HepG2 (cell line): Measurements from ENCODE around the gene CCDC170. TPM values are rescaled to one million over a fixed set of nuclear protein-coding genes. Genes with fewer than 3 reads are reported as not detected.
A peak's percentile ranks its signal among the peaks of the same experiment; 100 is the strongest.

Source experiments
- ARID5B ChIP-seq: IDR thresholded peaks from 2 replicates; pipeline ENCODE4 v1.4.0; 2020; ENCODE audit warnings: mild to moderate bottlenecking, missing genetic modification reagents
- CHD4 ChIP-seq: fragments of 200-600 bp; sonication (generic); IDR thresholded peaks from 2 replicates; pipeline ENCODE4 v1.7.0; 2017; ENCODE audit warnings: mild to moderate bottlenecking, low read length, borderline replicate concordance
- EP300 ChIP-seq, 3 experiments: sonication (generic) in 1 of 3; formaldehyde crosslinking in 1 of 3; IDR thresholded peaks; 2 replicates each; pipeline versions ENCODE4 v1.5.1 to v1.6.1; 2011 to 2020; ENCODE audit warnings: low read depth in 2 of 3, low read length in 2 of 3, borderline replicate concordance in 1 of 3, improper control_type of control experiment in 1 of 3, mild to moderate bottlenecking in 1 of 3, missing genetic modification reagents in 1 of 3, moderate library complexity in 1 of 3
- HMG20B ChIP-seq: conservative IDR thresholded peaks from 2 replicates; pipeline ENCODE4 v1.6.1; 2016; ENCODE audit warnings: missing genetic modification reagents, missing compliant biosample characterization
- HMGXB4 ChIP-seq, 2 experiments: sonication (generic) in 1 of 2; formaldehyde crosslinking in 1 of 2; IDR thresholded peaks; 2 replicates each; pipeline versions ENCODE4 v1.4.0 to v1.6.1; 2018 to 2020; ENCODE audit warnings: missing genetic modification reagents in 2 of 2, borderline replicate concordance in 1 of 2, low read depth in 1 of 2, mild to moderate bottlenecking in 1 of 2, missing biosample characterization in 1 of 2
- HNRNPH1 ChIP-seq: fragments of 200-400 bp; formaldehyde crosslinking; optimal IDR thresholded peaks from 2 replicates; pipeline ENCODE3; 2017; ENCODE audit warnings: mild to moderate bottlenecking, low read depth, low read length
- IKZF4 ChIP-seq: sonication (generic); formaldehyde crosslinking; IDR thresholded peaks from 2 replicates; pipeline ENCODE4 v1.5.1; 2020; ENCODE audit warnings: borderline replicate concordance, mild to moderate bottlenecking, low read depth, missing genetic modification reagents; ENCODE audit errors: not compliant biosample characterization
- NFIC ChIP-seq: IDR thresholded peaks from 2 replicates; pipeline ENCODE4 v1.6.1; 2012; ENCODE audit warnings: mild to moderate bottlenecking, low read length, inconsistent platforms
- PPARG ChIP-seq: conservative IDR thresholded peaks from 2 replicates; pipeline ENCODE4 v1.6.1; 2016; ENCODE audit warnings: missing biosample characterization, missing genetic modification reagents
- RELA ChIP-seq: sonication (generic); formaldehyde crosslinking; IDR thresholded peaks from 2 replicates; pipeline ENCODE4 v1.4.0; 2020; ENCODE audit warnings: missing genetic modification reagents
- SYNCRIP ChIP-seq: fragments of 200-400 bp; formaldehyde crosslinking; IDR thresholded peaks from 2 replicates; pipeline ENCODE4 v1.6.1; 2018; ENCODE audit warnings: mild to moderate bottlenecking, low read depth, low read length; ENCODE audit not compliant: insufficient read depth
- TARDBP ChIP-seq: sonication (generic); formaldehyde crosslinking; IDR thresholded peaks from 2 replicates; pipeline ENCODE4 v1.8.0; 2022; ENCODE audit warnings: mild to moderate bottlenecking, missing genetic modification reagents
- ZFP62 ChIP-seq: sonication (generic); formaldehyde crosslinking; IDR thresholded peaks from 2 replicates; pipeline ENCODE4 v1.4.0; 2020; ENCODE audit warnings: missing genetic modification reagents
- ZFX ChIP-seq: sonication (generic); formaldehyde crosslinking; IDR thresholded peaks from 2 replicates; pipeline ENCODE4 v1.4.0; 2020; ENCODE audit warnings: mild to moderate bottlenecking, low read depth, missing genetic modification reagents, moderate library complexity
- ZNF460 ChIP-seq: sonication (generic); formaldehyde crosslinking; IDR thresholded peaks from 2 replicates; pipeline ENCODE4 v1.5.1; 2020; ENCODE audit warnings: missing genetic modification reagents, mild to moderate bottlenecking, borderline replicate concordance
- ZNF766 ChIP-seq: sonication (generic); formaldehyde crosslinking; IDR thresholded peaks from 2 replicates; pipeline ENCODE4 v1.5.0; 2020; ENCODE audit warnings: missing genetic modification reagents, borderline replicate concordance
- ZNF780A ChIP-seq: sonication (generic); formaldehyde crosslinking; IDR thresholded peaks from 2 replicates; pipeline ENCODE4 v1.8.0; 2022; ENCODE audit warnings: mild to moderate bottlenecking, missing genetic modification reagents, moderate library complexity
- ZNF850 ChIP-seq: sonication (generic); formaldehyde crosslinking; conservative IDR thresholded peaks from 2 replicates; pipeline ENCODE4 v1.9.0; 2021; ENCODE audit warnings: mild to moderate bottlenecking, missing genetic modification reagents
- polyA plus RNA-seq, 8 experiments: library from polyadenylated mRNA; depleted of rRNA in 3 of 8; stranded (reverse) in 7 of 8; unstranded in 1 of 8; fragments of >200 nt; fragmentation: Illumina TruSeq in 4 of 8; extraction: Trizol in 4 of 8; gene quantifications; 2 replicates each; pipeline versions ENCODE4 v1.2.1 to v1.2.3, GENCODE V29; 2011 to 2016; ENCODE audit warnings: low read depth in 4 of 8, missing spikeins in 1 of 8, mixed read lengths in 1 of 8; ENCODE audit not compliant: insufficient read depth in 1 of 8
- total RNA-seq, 5 experiments: library from RNA; depleted of rRNA; stranded (reverse); fragments of >200 nt; fragmentation: Illumina TruSeq; extraction: Trizol; gene quantifications; 2 replicates each; pipeline ENCODE4 v1.2.3, GENCODE V29; 2016; ENCODE audit warnings: low read depth in 1 of 5
- TF ChIP-seq, protein P1 (sequence below): sonication (generic); formaldehyde crosslinking; IDR thresholded peaks from 2 replicates; pipeline ENCODE4 v1.5.1; 2020; ENCODE audit warnings: mild to moderate bottlenecking, missing genetic modification reagents

Gene CCDC170
- total and polyA plus RNA-seq, 2 of the 13 experiments (the other 11 are each of a cell fraction or from before 2014, with no cell fraction given), result 0.90 to 5.1 TPM

GRCh38 chr6:151451950-151452749 lies 41.7 kb upstream of the CCDC170 start, which contains the start of gene RMND1 (continued):
- TF ChIP-seq RELA (CRISPR knock-in tag) (no peak), ZFX (CRISPR knock-in tag) (peak; percentile 91), ZNF850 (CRISPR knock-in tag) (no peak; the same call in 1 of the 2 replicates), HMGXB4 (CRISPR knock-in tag; IDR thresholded peaks at IDR 0.05; ENCODE audit: borderline replicate concordance in 1 of 2, low read depth in 1 of 2) (peak; percentile 93), NFIC (peak; percentile 74; the same call in 1 of the 2 replicates), PPARG (CRISPR knock-in tag) (no peak; the same call in 1 of the 2 replicates), CHD4 (no peak), IKZF4 (CRISPR knock-in tag) (no peak), ZNF460 (CRISPR knock-in tag) (peak; percentile 66; the same call in 1 of the 2 replicates), ZFP62 (0 out of 2 replicates have a peak, but pooled peaks have one; percentile 54), TARDBP (CRISPR knock-in tag) (peak; percentile 98), ZNF780A (CRISPR knock-in tag) (0 out of 2 replicates have a peak, but pooled peaks have one; percentile 91), HMG20B (CRISPR knock-in tag) (peak; percentile 88; the same call in 1 of the 2 replicates), EP300 (IDR thresholded peaks at IDR 0.05; ENCODE audit: low read depth in 2 of 2, low read length in 2 of 2) (peak; percentile 58 to 83; a peak in 3 of 4 replicates), EP300 (CRISPR knock-in tag; IDR thresholded peaks at IDR 0.05; ENCODE audit: borderline replicate concordance) (peak; percentile 65), ZNF766 (CRISPR knock-in tag) (peak; percentile 96; the same call in 1 of the 2 replicates), HNRNPH1 (no peak), ARID5B (peak; percentile 84), SYNCRIP (no peak)
- TF ChIP-seq, protein P1, sequence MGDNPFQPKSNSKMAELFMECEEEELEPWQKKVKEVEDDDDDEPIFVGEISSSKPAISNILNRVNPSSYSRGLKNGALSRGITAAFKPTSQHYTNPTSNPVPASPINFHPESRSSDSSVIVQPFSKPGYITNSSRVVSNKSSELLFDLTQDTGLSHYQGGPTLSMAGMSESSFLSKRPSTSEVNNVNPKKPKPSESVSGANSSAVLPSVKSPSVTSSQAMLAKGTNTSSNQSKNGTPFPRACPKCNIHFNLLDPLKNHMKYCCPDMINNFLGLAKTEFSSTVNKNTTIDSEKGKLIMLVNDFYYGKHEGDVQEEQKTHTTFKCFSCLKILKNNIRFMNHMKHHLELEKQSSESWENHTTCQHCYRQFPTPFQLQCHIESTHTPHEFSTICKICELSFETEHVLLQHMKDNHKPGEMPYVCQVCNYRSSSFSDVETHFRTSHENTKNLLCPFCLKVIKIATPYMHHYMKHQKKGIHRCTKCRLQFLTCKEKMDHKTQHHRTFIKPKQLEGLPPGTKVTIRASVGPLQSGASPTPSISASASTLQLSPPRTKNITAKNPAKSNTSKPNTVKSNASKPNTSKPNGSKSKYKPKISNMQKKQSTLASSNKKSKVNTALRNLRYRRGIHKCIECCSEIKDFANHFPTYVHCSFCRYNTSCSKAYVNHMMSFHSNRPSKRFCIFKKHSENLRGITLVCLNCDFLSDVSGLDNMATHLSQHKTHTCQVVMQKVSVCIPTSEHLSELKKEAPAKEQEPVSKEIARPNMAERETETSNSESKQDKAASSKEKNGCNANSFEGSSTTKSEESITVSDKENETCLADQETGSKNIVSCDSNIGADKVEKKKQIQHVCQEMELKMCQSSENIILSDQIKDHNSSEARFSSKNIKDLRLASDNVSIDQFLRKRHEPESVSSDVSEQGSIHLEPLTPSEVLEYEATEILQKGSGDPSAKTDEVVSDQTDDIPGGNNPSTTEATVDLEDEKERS (CRISPR knock-in tag), result 0 out of 2 replicates have a peak, but pooled peaks have one; percentile 74
